ENCODE measurements around the gene ZBTB39.
"Not testable (repeated sequence)": the region's sequence is repeated elsewhere in the genome, so short reads cannot be mapped to it uniquely, and the experiment has no call there.

ZBTB39 gene

GRCh38 chr12:57005980-57006808 lies at the start of gene ZBTB39:
Gene ZBTB39 (minus strand): TSS chr12:57006546. CDS start chr12:57004917, 1,629 bp downstream.
- peak; percentile 56 for DNase-seq (ENCODE audit: low read depth)

DNA sequence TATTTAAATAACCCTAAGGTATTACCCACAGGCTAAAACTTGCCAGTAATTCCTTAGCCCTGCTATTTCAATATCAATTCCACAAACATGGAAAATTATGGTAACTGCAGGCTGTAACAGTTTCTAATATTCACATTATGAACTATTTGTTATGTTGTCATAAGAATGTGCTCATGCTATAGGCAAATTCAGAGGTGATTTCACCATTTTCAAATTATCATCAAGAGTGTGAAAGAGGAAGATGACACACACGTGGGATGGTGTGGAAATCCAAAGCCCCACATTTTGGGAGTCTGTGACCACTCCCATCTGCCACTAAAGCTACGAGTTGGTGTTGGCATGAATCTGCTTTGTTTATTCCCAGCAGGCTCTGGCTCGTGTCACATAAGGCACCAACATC lies 49.5 kb upstream of the ZBTB39 start:
- DNase-seq (ENCODE audit: low read depth): no peak

DNA sequence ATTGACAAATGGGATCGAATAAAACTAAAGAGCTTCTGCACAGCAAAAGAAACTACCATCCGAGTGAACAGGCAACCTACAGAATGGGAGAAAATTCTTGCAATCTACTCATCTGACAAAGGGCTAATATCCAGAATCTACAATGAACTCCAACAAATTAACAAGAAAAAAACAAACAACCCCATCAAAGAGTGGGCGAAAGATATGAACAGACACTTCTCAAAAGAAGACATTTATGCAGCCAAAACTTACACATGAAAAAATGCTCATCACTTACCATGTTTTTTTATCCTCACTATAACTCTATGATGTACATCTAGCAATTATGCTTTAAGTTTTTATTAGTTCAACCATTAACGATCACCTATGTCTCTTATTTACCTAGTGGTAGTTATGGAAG lies 47.6 kb upstream of the ZBTB39 start:
- not testable (repeated sequence) for DNase-seq (ENCODE audit: low read depth)

DNA sequence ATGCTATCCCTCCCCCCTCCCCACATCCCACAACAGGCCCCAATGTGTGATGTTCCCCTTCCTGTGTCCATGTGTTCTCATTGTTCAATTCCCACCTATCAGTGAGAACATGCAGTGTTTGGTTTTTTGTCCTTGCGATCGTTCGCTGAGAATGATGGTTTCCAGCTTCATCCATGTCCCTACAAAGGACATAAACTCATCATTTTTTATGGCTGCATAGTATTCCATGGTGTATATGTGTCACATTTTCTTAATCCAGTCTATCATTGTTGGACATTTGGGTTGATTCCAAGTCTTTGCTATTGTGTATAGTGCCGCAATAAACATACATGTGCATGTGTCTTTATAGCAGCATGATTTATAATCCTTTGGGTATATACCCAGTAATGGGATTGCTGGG lies 46.8 kb upstream of the ZBTB39 start:
- not testable (repeated sequence) for DNase-seq (ENCODE audit: low read depth)

GRCh38 chr12:57051011-57051410 lies 44.7 kb upstream of the ZBTB39 start:
- no peak for DNase-seq (ENCODE audit: low read depth)

DNA sequence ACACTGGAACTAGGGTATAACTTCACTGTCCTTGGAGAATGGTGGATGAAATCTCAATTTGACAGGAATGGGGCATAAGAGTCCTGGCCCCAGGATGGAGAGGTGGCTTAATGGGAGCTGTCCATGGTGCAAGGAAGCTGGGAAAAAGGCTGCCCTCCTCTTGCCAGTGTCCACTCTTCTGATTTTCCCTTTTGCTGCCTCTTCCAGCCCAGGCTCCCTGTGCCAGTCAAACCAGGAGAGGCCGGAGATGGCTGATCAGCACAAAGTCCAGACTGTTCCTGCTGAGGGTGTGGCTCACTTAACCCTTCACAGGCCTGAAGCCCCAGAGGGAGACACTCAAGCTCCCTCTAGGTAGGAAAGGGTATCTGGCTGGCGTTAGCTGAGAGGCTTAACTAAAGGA lies 43.5 kb upstream of the ZBTB39 start, which contains the start of gene MYO1A:
Gene MYO1A, minus strand, starts transcription at position 240 of the 400 bp plus-strand sequence. CDS start 1,806 bp downstream, outside the sequence.
- no peak for DNase-seq (ENCODE audit: low read depth)

DNA sequence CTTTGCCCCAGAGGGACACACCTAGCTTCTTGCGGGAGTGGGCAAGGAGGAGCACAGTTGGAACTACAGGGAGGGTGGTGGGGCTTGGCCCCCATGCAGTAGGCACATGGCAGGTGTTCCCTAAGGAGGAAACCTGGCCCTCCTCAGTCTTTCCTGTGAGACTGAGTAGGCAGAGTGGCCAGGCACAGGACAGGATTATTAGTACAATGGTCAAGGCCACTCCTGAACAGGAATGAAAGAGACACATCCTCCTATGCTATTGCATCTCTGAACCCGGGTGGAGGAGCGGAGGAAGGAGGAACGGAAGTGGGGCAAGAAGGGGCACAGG lies 42.7 kb upstream of the ZBTB39 start:
- DNase-seq (ENCODE audit: low read depth): no peak

DNA sequence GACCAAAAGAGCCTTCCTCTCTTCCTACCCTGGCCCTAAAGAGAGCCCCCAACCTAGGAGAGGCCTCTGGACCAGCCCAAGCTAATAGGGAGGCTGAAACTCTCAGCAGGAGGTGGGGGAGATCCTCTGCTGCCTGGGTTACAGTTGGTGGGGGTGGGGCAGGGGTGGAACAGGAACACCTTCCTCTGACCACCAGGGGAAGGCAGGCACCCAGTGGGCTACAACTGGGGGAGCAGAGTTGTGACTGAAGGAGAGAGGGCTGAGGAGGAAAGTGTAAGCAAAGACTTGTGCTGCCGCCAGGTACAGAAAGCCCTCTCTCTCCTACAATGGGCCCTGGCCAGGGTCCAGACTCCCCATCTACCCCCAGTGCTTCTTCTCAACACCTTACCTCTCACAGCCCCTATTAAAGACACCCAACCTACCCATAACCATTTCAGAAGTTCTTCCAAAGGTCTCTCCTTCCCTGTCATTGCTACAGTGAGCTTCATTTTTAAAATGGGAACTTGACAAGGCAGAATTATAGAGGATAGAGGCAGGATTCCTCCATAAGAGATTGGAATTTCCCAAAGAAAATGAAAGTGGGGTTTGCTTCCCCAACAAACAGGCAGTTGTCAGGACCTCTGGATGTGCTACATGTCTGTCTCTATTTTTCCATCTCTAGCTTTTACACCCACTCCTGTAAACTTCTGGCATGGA lies 42.2 kb upstream of the ZBTB39 start:
- no peak for DNase-seq (ENCODE audit: low read depth)

DNA sequence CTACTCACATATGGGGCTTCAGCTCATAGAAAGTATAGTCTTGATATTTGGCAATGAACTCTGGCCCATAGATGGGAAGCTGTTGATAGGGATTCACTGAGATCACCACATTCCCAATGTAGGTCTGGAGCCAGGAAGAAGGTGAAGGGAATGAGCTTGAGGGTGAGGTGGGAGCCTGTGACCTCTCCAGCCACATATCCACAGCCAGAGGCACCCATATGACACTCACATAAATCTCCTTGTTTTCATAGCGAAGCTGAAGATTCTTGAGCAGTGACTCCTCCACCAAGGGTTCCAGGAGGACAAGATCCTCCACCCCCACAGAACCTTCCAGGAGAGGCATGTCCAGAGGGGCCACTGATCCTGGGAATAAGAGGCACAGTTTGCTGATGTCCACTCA lies 41.6 kb upstream of the ZBTB39 start:
- no peak for DNase-seq (ENCODE audit: low read depth)

DNA sequence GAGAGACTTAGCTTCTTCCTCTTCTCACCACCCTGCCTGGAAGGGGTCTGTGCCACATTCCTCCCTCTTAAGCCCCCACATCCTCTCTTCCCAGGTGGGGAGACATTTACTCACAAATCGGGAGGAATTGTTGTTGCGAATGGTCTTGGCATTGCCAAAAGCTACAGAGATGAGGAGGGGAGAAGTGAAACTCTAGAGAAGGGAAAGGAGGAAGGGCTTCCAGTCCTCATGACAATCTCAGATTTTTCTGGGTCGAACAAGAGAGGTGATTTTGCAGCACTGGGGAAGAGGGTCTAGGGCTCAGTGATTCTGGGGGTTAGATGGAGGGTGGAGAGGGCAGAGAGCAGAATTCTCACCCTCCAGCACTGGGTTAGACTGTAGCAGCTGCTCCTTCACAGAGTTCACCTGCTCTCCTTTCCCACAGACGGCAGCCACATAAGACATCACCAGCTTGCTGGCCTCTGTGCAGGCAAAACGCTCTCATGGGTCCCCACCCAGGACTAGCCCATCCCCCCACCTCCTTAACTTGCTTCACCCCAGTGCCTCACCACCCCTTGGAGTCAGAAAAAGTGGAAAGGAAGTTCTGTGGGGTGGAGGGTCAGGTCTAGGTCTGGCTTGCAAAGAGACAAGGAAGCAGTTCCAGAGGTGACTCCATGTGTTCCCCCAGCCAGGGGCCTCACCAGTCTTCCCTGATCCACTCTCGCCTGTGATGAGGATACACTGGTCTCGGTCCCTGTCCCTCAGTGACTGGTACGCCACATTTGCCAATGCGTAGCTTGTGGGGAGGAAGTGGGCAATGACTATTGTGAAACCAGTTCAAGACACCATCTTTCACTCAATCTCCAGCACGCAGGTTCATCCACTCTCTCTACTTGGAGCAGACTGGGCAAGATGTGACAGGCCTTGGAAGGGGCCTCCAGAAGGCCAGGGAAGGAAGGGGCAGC lies 40.9 kb upstream of the ZBTB39 start:
- no peak for DNase-seq (ENCODE audit: low read depth)

DNA sequence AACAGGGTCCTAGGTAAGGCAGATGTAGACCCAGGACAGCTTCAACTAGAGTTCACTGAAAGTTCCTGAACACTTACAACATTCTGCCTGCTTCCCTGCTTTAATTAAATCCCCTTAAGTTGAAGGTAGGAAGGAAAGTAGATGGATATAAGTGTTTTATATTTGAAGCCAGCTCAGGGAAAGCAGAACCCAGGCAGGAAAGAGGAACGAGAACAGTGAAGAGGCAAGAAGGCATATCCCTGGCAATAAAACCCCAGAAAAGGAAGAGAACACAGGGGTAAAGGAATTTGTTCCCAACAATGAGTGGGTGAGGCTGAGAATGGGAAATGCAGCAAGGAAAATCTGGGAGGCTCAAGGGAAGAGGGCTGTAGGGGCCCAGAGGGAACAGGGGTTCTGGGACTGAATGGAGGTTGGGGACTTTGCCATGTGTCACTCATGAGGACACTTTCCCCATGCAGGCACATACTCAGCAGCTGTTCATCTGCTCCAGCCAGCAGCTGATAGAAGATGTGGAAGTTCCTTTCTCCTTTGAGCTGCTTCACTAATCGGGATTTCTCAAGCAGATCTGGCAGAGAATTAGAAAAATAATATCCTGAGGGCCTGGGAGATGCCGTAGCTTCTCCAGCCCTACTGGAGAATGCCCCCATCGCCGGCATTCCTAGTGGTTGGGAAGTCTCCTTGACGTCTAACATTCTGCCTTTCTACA lies 39.9 kb upstream of the ZBTB39 start:
- DNase-seq (ENCODE audit: low read depth): no peak

DNA sequence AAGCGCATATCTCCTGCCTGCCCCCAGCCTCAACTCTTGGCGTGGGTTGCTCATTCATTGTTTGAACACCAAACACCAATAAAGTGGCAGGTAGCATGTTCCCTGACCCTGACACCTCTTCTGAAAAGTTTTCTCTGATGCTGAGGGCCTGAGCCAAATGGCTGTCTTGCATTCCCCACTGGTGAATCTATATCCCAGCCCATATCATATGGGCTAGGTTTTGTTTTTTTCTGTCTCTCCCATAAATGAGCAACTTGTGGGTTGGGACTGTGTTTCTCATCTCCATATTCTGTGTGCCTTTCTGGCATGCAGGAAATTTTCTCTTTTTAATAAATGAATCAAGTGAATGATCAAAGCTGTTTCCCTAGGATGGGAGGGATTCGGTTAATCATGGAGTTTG lies 38.5 kb upstream of the ZBTB39 start:
- no peak for DNase-seq (ENCODE audit: low read depth)

- DNase-seq (ENCODE audit: low read depth): no peak
Measured at GRCh38 chr12:57044468-57044867, 38.1 kb upstream of the ZBTB39 start.

- no peak for DNase-seq (ENCODE audit: low read depth)
Measured at GRCh38 chr12:57042695-57043094, 36.3 kb upstream of the ZBTB39 start.

- DNase-seq (ENCODE audit: low read depth): no peak
Measured at GRCh38 chr12:57040750-57041149, 34.4 kb upstream of the ZBTB39 start.

DNA sequence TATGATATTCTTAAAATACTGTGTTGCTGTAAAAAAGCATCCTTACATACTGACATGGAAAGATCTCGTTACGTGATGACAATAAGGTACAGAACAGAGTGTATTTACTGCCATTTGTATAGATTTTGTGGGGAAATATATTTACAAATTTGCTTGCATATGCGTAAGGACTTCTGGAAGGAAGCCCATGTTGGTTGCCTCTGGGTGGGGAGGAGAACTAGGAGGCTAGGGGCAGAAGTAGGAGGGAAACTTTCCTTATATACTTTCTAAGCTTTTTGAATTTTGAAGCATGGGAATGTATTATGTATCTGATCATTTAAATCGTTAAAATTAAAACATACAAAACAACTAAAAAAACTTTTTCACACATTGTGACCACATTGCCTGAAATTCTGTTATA lies 33.9 kb upstream of the ZBTB39 start:
- DNase-seq (ENCODE audit: low read depth): no peak

DNA sequence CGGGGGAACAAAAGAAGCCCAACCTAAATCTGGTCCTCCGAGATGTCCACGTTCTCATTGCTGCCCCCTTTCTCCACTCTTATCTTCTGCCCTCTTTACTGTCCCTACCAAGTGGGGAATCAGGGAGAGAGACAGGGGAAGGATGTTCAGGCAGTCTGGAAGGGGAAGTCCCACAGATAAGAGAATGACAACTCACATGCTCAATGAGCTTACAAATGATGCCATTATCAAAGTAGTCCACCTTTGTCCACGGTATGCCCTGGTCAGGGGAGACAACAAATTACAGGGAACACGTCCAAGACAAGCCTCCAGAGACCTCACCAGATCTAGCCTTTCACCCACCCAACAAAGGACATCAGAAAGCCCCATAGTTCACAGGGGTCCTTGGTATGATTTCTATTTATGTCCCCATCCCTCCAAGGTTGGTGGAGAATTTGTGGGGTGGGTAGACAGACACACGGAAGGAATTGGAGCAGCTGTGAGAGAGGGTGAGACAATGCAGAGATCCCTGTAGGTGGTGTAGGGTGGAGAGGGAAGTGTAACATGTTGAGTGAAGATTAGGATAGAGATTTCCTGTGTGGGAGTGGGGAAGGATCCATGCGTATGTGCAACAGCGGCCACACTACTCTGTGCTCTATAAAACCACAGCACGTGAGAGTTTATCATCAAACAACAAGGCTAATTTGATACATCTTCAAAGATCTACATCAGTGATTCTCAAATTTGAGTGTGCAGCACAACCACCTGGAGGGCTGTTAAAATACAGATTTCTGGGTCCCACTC lies 32.9 kb upstream of the ZBTB39 start:
- no peak for DNase-seq (ENCODE audit: low read depth)

DNA sequence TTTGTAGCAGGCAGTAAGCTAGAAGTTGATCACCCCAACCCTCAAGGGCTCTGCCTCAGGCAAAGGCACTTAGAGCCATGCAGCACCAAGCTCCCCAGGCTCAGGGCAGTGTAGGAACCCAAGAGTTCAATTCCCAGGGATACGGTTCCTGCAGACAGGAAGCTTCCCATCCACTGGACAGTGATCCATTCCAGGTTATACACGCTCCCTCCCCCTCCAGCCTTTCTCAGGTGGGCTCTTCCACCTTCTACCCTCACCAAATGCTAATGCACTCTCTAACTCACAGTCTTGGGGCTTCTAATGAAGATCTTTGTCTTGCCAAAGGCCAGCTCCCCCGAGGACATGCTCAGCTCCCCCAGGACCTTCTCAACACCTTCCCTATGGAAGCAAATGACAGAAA lies 30.9 kb upstream of the ZBTB39 start:
- no peak for DNase-seq (ENCODE audit: low read depth)

- no peak for DNase-seq (ENCODE audit: low read depth)
Measured at GRCh38 chr12:57033431-57033830, 27.1 kb upstream of the ZBTB39 start.

- no peak for DNase-seq (ENCODE audit: low read depth)
Measured at GRCh38 chr12:57031789-57032188, 25.4 kb upstream of the ZBTB39 start.

DNA sequence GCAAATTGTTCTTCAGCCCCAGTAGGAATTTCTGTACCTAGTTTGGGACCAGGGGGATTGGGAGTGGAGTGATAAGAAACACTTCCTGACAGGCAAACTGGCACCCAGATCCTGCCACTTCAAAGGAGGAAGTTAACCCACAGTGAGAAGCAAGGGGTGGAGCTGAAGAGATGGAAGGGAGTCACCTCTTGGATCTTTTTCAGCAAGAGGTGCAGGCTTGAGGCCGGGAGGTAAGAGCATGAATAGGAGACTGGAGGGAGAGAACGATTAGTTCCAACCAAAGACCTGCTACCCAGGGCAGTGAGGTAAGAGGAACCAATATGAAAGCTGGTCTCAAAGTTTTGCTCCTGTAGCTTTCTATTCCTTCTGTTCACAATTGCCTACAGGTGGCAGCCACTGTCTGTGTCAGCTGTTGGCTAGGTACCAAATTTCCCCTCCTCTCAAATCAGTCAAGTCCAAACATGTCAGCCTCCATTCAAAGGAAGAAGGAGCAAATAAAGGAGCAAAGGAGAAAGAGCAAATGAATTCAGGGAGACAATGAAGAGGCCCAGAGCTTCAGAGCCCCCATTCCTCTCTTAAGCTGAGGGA lies 24.9 kb upstream of the ZBTB39 start:
- no peak for DNase-seq (ENCODE audit: low read depth)
